Measurements from ENCODE around the gene NGDN.
"Not testable (repeated sequence)": the region's sequence is repeated elsewhere in the genome, so short reads cannot be mapped to it uniquely, and the experiment has no call there.

NGDN gene

GRCh38 chr14:23454445-23454856 lies 15.1 kb upstream of the NGDN start:
- DNase-seq (ENCODE audit: low read depth), result no peak
- no peak for TF ChIP-seq CTCF (conservative IDR thresholded peaks at IDR 0.05; ENCODE audit: control insufficient read depth, insufficient read depth, low read depth, low read length)

GRCh38 chr14:23456883-23457586 lies 12.5 kb upstream of the NGDN start:
- DNase-seq (ENCODE audit: low read depth), result peak; percentile 9
- peak; percentile 31 for TF ChIP-seq CTCF (conservative IDR thresholded peaks at IDR 0.05; ENCODE audit: control insufficient read depth, insufficient read depth, low read depth, low read length)
- not testable (repeated sequence) for H3K4me3 ChIP-seq (ENCODE audit: control insufficient read depth, low read depth, low read length)

More at GRCh38 chr14:23454445-23454856, 15.1 kb upstream of the NGDN start:
- no peak overlapping the region for H3K4me3 ChIP-seq (ENCODE audit: control insufficient read depth, low read depth, low read length)

GRCh38 chr14:23457587-23458445 lies 11.7 kb upstream of the NGDN start:
- no peak for TF ChIP-seq CTCF (conservative IDR thresholded peaks at IDR 0.05; ENCODE audit: control insufficient read depth, insufficient read depth, low read depth, low read length)
- no peak for DNase-seq (ENCODE audit: low read depth)
- H3K4me3 ChIP-seq (ENCODE audit: control insufficient read depth, low read depth, low read length), result no peak overlapping the region

GRCh38 chr14:23460960-23461359 lies 8.5 kb upstream of the NGDN start:
- no peak overlapping the region for H3K4me3 ChIP-seq (ENCODE audit: control insufficient read depth, low read depth, low read length)
- DNase-seq (ENCODE audit: low read depth), result no peak
- no peak for TF ChIP-seq CTCF (conservative IDR thresholded peaks at IDR 0.05; ENCODE audit: control insufficient read depth, insufficient read depth, low read depth, low read length)

GRCh38 chr14:23464700-23465099 lies 4.8 kb upstream of the NGDN start:
- DNase-seq (ENCODE audit: low read depth), result no peak
- H3K4me3 ChIP-seq (ENCODE audit: control insufficient read depth, low read depth, low read length), result no peak overlapping the region
- TF ChIP-seq CTCF (conservative IDR thresholded peaks at IDR 0.05; ENCODE audit: control insufficient read depth, insufficient read depth, low read depth, low read length), result no peak

- TF ChIP-seq CTCF (conservative IDR thresholded peaks at IDR 0.05; ENCODE audit: control insufficient read depth, insufficient read depth, low read depth, low read length), result no peak
- no peak for DNase-seq (ENCODE audit: low read depth)
- H3K4me3 ChIP-seq (ENCODE audit: control insufficient read depth, low read depth, low read length), result no peak overlapping the region
These were observed 4.2 kb upstream of the NGDN start for GRCh38 chr14:23465261-23465660.
